Fibroblast of lung (primary cell): ENCODE measurements around the gene ARFGAP2. TPM values are rescaled to one million over a fixed set of nuclear protein-coding genes. Genes with fewer than 3 reads are reported as not detected.

ENCODE experiments used
- DNase-seq, 2 donors: peaks; one replicate each; pipeline versions ENCODE4 v3.0.0 to v3.0.0-alpha.2; 2010; ENCODE audit warnings: low read depth in 2 of 2
- H2AFZ ChIP-seq: 2 replicates; pipeline ENCODE4 v1.5.1; 2012; ENCODE audit warnings: low read length, control low read depth, inconsistent platforms
- H3K27ac ChIP-seq: 2 replicates; pipeline ENCODE4 v1.5.1; 2011; ENCODE audit warnings: low read length, control low read depth; ENCODE audit not compliant: insufficient read depth
- H3K27me3 ChIP-seq: 2 replicates; pipeline ENCODE4 v1.5.1; 2011; ENCODE audit warnings: mild to moderate bottlenecking, low read length; ENCODE audit not compliant: control insufficient read depth, insufficient read depth
- H3K36me3 ChIP-seq: 2 replicates; pipeline ENCODE4 v1.5.1; 2011; ENCODE audit warnings: low read length; ENCODE audit not compliant: control insufficient read depth, insufficient read depth
- H3K4me1 ChIP-seq: 2 replicates; pipeline ENCODE4 v1.5.1; 2011; ENCODE audit warnings: low read length; ENCODE audit not compliant: control insufficient read depth, insufficient read depth; ENCODE audit errors: extremely low read depth
- H3K4me2 ChIP-seq: 2 replicates; pipeline ENCODE4 v1.5.1; 2011; ENCODE audit warnings: low read length, control low read depth; ENCODE audit not compliant: insufficient read depth; ENCODE audit errors: extremely low read depth
- H3K4me3 ChIP-seq, 4 experiments: fragments of 200-600 bp in 1 of 4; sonication (generic) in 1 of 4; replicated peaks in 1 of 4; 2 replicates each; pipeline ENCODE4 v1.5.1; 2011 to 2016; ENCODE audit warnings: low read length in 4 of 4, low read depth in 3 of 4, mild to moderate bottlenecking in 3 of 4, control low read depth in 2 of 4, inconsistent platforms in 1 of 4, mixed read lengths in 1 of 4; ENCODE audit not compliant: insufficient read depth in 1 of 4; ENCODE audit errors: control extremely low read depth in 1 of 4
- H3K79me2 ChIP-seq: 2 replicates; pipeline ENCODE4 v1.5.1; 2012; ENCODE audit warnings: mild to moderate bottlenecking, low read length, inconsistent platforms; ENCODE audit not compliant: control insufficient read depth, insufficient read depth
- H3K9ac ChIP-seq: 2 replicates; pipeline ENCODE4 v1.5.1; 2011; ENCODE audit warnings: mild to moderate bottlenecking, low read length, control low read depth; ENCODE audit not compliant: insufficient read depth
- H3K9me3 ChIP-seq: 2 replicates; pipeline ENCODE4 v1.5.1; 2012; ENCODE audit warnings: low read depth, low read length; ENCODE audit not compliant: control insufficient read depth, insufficient read depth
- H4K20me1 ChIP-seq: 2 replicates; pipeline ENCODE4 v1.5.1; 2011; ENCODE audit warnings: low read length; ENCODE audit not compliant: control insufficient read depth, insufficient read depth; ENCODE audit errors: extremely low read depth
- CTCF ChIP-seq, 2 donors: IDR thresholded peaks in 1 of 2; conservative IDR thresholded peaks in 1 of 2; 1 replicate in 1 of 2; 2 replicates in 1 of 2; pipeline ENCODE4 v1.5.1; 2011 to 2012; ENCODE audit warnings: low read length in 2 of 2, control low read depth in 1 of 2, inconsistent platforms in 1 of 2, low read depth in 1 of 2, mild to moderate bottlenecking in 1 of 2
- EZH2 ChIP-seq: IDR thresholded peaks from 2 replicates; pipeline ENCODE4 v1.5.1; 2012; ENCODE audit warnings: low read length, control low read depth, mild to moderate bottlenecking; ENCODE audit errors: missing control alignments
- polyA plus RNA-seq, 2 donors: library from polyadenylated mRNA; depleted of rRNA in 1 of 2; stranded (reverse) in 1 of 2; unstranded in 1 of 2; fragments of >200 nt; gene quantifications; 2 replicates each; pipeline ENCODE4 v1.2.1, GENCODE V29; 2011 to 2012; ENCODE audit warnings: missing spikeins in 1 of 2
- total RNA-seq: library from RNA; depleted of rRNA; stranded (reverse); fragments of >200 nt; gene quantifications from 2 replicates; pipeline ENCODE4 v1.2.1, GENCODE V29; 2014

ARFGAP2 gene
- total and polyA plus RNA-seq, 2 donors (not counting 1 experiment from before 2014, with no cell fraction given), result 50.1 to 80.4 TPM

- no peaks in the 10 kb centered on the region for H3K36me3 ChIP-seq
- no peak overlapping the region for H3K4me2 ChIP-seq
- H3K9me3 ChIP-seq, result no peaks in the 10 kb centered on the region
- H3K9ac ChIP-seq, result no peak overlapping the region
- no peaks in the 10 kb centered on the region for H3K79me2 ChIP-seq
- peaks cover 2% of the 10 kb centered on the region for H3K27me3 ChIP-seq
- H4K20me1 ChIP-seq, result no peaks in the 10 kb centered on the region
- H3K4me3 ChIP-seq, result no peak overlapping the region
- peaks cover 19% of the 10 kb centered on the region for H3K4me1 ChIP-seq
- peak in 1 of 2 donors; percentile 6 for DNase-seq
- TF ChIP-seq EZH2, result no peak
- TF ChIP-seq CTCF (conservative IDR thresholded peaks at IDR 0.05 in 1 of 2, IDR thresholded peaks at IDR 0.05 in 1 of 2; ENCODE audit: low read depth in 1 of 2, low read length in 2 of 2), result no peak
- no peak overlapping the region for H2AFZ ChIP-seq
- H3K27ac ChIP-seq, result no peak overlapping the region
Measured at GRCh38 chr11:47188259-47188658, 11.6 kb upstream of the ARFGAP2 start.

GRCh38 chr11:47187723-47188122 lies 11.0 kb upstream of the ARFGAP2 start:
- H3K4me3 ChIP-seq, result peak overlapping the region in 3 of 4 experiments; percentile 16 to 71 (median 51)
- H3K27ac ChIP-seq, result no peak overlapping the region
- no peaks in the 10 kb centered on the region for H3K79me2 ChIP-seq
- no peaks in the 10 kb centered on the region for H3K9me3 ChIP-seq
- H4K20me1 ChIP-seq, result no peaks in the 10 kb centered on the region
- H3K4me2 ChIP-seq, result peak overlapping the region; percentile 87
- TF ChIP-seq CTCF (conservative IDR thresholded peaks at IDR 0.05 in 1 of 2, IDR thresholded peaks at IDR 0.05 in 1 of 2; ENCODE audit: low read depth in 1 of 2, low read length in 2 of 2), result no peak
- H2AFZ ChIP-seq, result no peak overlapping the region
- peaks cover 2% of the 10 kb centered on the region for H3K27me3 ChIP-seq
- no peak overlapping the region for H3K9ac ChIP-seq
- H3K4me1 ChIP-seq, result peaks cover 19% of the 10 kb centered on the region
- no peak for DNase-seq
- no peaks in the 10 kb centered on the region for H3K36me3 ChIP-seq

GRCh38 chr11:47186700-47187695 lies 10.3 kb upstream of the ARFGAP2 start:
- DNase-seq, result peak; percentile 48 to 49

More at GRCh38 chr11:47186700-47187695, 10.3 kb upstream of the ARFGAP2 start:
- peak overlapping the region; percentile 87 for H3K4me2 ChIP-seq
- H4K20me1 ChIP-seq, result no peaks in the 10 kb centered on the region
- H3K27me3 ChIP-seq, result peaks cover 2% of the 10 kb centered on the region
- H2AFZ ChIP-seq, result peak overlapping the region; percentile 41
- TF ChIP-seq EZH2 (no peak), CTCF (conservative IDR thresholded peaks at IDR 0.05 in 1 of 2, IDR thresholded peaks at IDR 0.05 in 1 of 2; ENCODE audit: low read depth in 1 of 2, low read length in 2 of 2) (no peak)
- H3K27ac ChIP-seq, result no peak overlapping the region
- no peaks in the 10 kb centered on the region for H3K36me3 ChIP-seq
- peak overlapping the region; percentile 16 to 71 (median 44) for H3K4me3 ChIP-seq
- peaks cover 19% of the 10 kb centered on the region for H3K4me1 ChIP-seq
- H3K9me3 ChIP-seq, result no peaks in the 10 kb centered on the region
- H3K9ac ChIP-seq, result peak overlapping the region; percentile 50
- no peaks in the 10 kb centered on the region for H3K79me2 ChIP-seq
